Neural progenitor cell (in vitro differentiated cells): Measurements from ENCODE around the gene PAM16. TPM values are rescaled to one million over a fixed set of nuclear protein-coding genes. Genes with fewer than 3 reads are reported as not detected.

Experiments used
- DNase-seq: peaks from one replicate; pipeline ENCODE4 v3.0.0-alpha.2; 2016; ENCODE audit warnings: low spot score
- H2AFZ ChIP-seq: fragments of 200-600 bp; sonication (generic); replicated peaks from 2 replicates; pipeline ENCODE4 v1.6.1; 2016; ENCODE audit warnings: antibody characterized with exemption
- H3F3A ChIP-seq: fragments of 200-600 bp; sonication (generic); 2 replicates; pipeline ENCODE4 v1.6.1; 2016; ENCODE audit warnings: antibody characterized with exemption, low read depth
- H3K27ac ChIP-seq: fragments of 200-600 bp; sonication (generic); 2 replicates; pipeline ENCODE4 v1.5.1; 2016; ENCODE audit warnings: mild to moderate bottlenecking
- H3K27me3 ChIP-seq: fragments of 200-600 bp; sonication (generic); 2 replicates; pipeline ENCODE4 v1.6.1; 2016; ENCODE audit warnings: mild to moderate bottlenecking, moderate library complexity
- H3K36me3 ChIP-seq: fragments of 200-600 bp; sonication (generic); 2 replicates; pipeline ENCODE4 v1.5.1; 2016
- H3K4me1 ChIP-seq: fragments of 200-600 bp; sonication (generic); 2 replicates; pipeline ENCODE4 v1.6.1; 2016; ENCODE audit warnings: mixed run types
- H3K4me2 ChIP-seq: fragments of 200-600 bp; sonication (generic); 2 replicates; pipeline ENCODE4 v1.6.1; 2016
- H3K4me3 ChIP-seq: fragments of 200-600 bp; sonication (generic); 2 replicates; pipeline ENCODE4 v1.5.1; 2016
- H3K79me2 ChIP-seq: fragments of 200-600 bp; sonication (generic); 2 replicates; pipeline ENCODE4 v1.6.1; 2016; ENCODE audit warnings: low read depth
- H3K9ac ChIP-seq: fragments of 200-600 bp; sonication (generic); 2 replicates; pipeline ENCODE4 v1.6.1; 2016
- H3K9me3 ChIP-seq: fragments of 200-600 bp; sonication (generic); 2 replicates; pipeline ENCODE4 v1.5.1; 2016; ENCODE audit warnings: low read depth
- H4K20me1 ChIP-seq: fragments of 200-600 bp; sonication (generic); 2 replicates; pipeline ENCODE4 v1.6.1; 2016; ENCODE audit warnings: low read depth
- H3K27ac Mint-ChIP-seq: 3 replicates; pipeline ENCODE4 v1.8.0; 2021; ENCODE audit warnings: mixed read lengths
- H3K27me3 Mint-ChIP-seq: 2 replicates; pipeline ENCODE4 v1.8.0; 2022; ENCODE audit warnings: low read depth, mild to moderate bottlenecking, inconsistent platforms, moderate library complexity, mixed read lengths; ENCODE audit not compliant: insufficient read depth
- H3K36me3 Mint-ChIP-seq: 3 replicates; pipeline ENCODE4 v1.8.0; 2021; ENCODE audit warnings: mixed read lengths
- H3K4me1 Mint-ChIP-seq: 3 replicates; pipeline ENCODE4 v1.8.0; 2021; ENCODE audit warnings: mixed read lengths
- H3K4me3 Mint-ChIP-seq: 3 replicates; pipeline ENCODE4 v1.8.0; 2021; ENCODE audit warnings: mild to moderate bottlenecking, moderate library complexity, mixed read lengths
- H3K9me3 Mint-ChIP-seq: 3 replicates; pipeline ENCODE4 v1.8.0; 2020; ENCODE audit warnings: mixed read lengths
- EZH2 ChIP-seq: fragments of 200-600 bp; sonication (generic); IDR thresholded peaks from 2 replicates; pipeline ENCODE4 v1.6.1; 2017; ENCODE audit warnings: antibody characterized with exemption, mild to moderate bottlenecking, moderate library complexity
- EZH2phosphoT487 ChIP-seq: fragments of 200-600 bp; sonication (generic); IDR thresholded peaks from 2 replicates; pipeline ENCODE4 v1.6.1; 2017; ENCODE audit warnings: antibody characterized with exemption
- total RNA-seq: library from RNA; depleted of rRNA; stranded (reverse); fragments of >200 nt; gene quantifications from 2 replicates; pipeline ENCODE4 v1.2.3, GENCODE V29; 2015; ENCODE audit warnings: low replicate concordance
- TF ChIP-seq, protein P1 (sequence below): fragments of 200-600 bp; sonication (generic); IDR thresholded peaks from 2 replicates; pipeline ENCODE4 v1.5.1; 2017; ENCODE audit warnings: antibody characterized with exemption, mild to moderate bottlenecking

The PAM16 gene
- total RNA-seq, 1 donor from 2014 or later: 17.0 TPM

DNA sequence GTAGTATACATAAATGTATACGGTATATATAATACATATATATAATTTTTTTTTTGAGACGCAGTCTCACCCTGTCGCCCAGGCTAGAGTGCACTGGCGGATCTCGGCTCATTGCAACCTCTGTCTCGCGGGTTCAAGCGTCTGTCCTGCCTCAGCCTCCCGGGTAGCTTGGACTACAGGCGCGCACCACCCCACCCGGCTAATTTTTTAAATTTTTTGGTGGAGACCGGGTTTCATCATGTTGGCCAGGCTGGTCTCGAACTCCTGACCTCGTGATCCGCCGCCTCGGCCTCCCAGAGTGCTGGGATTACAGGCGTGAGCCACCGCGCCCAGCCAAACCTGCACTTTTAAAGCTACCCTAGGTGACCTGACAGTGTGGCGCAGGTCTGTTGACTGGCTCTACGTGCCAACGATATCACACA lies 745 bp downstream of the PAM16 start:
- peak overlapping the region; percentile 83 for H2AFZ ChIP-seq
- TF ChIP-seq EZH2 (no peak), EZH2phosphoT487 (no peak)
- TF ChIP-seq, protein P1, sequence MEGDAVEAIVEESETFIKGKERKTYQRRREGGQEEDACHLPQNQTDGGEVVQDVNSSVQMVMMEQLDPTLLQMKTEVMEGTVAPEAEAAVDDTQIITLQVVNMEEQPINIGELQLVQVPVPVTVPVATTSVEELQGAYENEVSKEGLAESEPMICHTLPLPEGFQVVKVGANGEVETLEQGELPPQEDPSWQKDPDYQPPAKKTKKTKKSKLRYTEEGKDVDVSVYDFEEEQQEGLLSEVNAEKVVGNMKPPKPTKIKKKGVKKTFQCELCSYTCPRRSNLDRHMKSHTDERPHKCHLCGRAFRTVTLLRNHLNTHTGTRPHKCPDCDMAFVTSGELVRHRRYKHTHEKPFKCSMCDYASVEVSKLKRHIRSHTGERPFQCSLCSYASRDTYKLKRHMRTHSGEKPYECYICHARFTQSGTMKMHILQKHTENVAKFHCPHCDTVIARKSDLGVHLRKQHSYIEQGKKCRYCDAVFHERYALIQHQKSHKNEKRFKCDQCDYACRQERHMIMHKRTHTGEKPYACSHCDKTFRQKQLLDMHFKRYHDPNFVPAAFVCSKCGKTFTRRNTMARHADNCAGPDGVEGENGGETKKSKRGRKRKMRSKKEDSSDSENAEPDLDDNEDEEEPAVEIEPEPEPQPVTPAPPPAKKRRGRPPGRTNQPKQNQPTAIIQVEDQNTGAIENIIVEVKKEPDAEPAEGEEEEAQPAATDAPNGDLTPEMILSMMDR: no peak

DNA sequence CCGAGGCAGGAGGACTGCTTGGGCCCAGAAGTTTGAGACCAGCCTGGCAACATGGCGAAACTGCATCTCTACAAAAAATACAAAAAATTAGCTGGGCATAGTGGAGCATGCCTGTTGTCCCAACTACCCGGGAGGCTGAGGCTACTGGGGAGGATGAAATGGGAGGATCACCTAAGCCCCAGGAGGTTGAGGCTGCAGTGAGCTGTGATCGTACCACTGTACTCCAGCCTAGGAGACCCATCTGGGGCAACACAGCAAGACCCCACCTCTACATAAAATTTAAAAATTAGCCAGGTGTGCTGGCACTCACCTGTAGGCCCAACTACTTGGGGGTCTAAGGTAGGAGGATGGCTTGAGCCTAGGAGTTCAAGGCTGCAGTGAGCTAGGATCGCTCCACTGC lies 1.8 kb downstream of the PAM16 start:
- Histone ChIP-seq H4K20me1 (peaks cover 24% of the 10 kb centered on the region), H3K27me3 (peaks cover 6% of the 10 kb centered on the region), H3K4me1 (peaks cover 4% of the 10 kb centered on the region), H3K27ac (no peak overlapping the region), H2AFZ (no peak overlapping the region), H3F3A (peaks cover 17% of the 10 kb centered on the region), H3K4me3 (no peak overlapping the region), H3K9ac (no peak overlapping the region), H3K4me2 (no peak overlapping the region), H3K79me2 (peaks cover 56% of the 10 kb centered on the region), H3K9me3 (no peaks in the 10 kb centered on the region), H3K36me3 (no peaks in the 10 kb centered on the region)
- no peak for DNase-seq
- Mint-ChIP-seq H3K9me3 (no peaks in the 10 kb centered on the region), H3K36me3 (peaks cover 7% of the 10 kb centered on the region), H3K27ac (no peak overlapping the region), H3K4me3 (no peak overlapping the region), H3K27me3 (peaks cover 13% of the 10 kb centered on the region), H3K4me1 (peaks cover 10% of the 10 kb centered on the region)
- TF ChIP-seq, protein P1: no peak
- TF ChIP-seq EZH2phosphoT487 (no peak), EZH2 (no peak)

More for the DNA sequence above, 745 bp downstream of the PAM16 start:
- no peak overlapping the region for H3K27ac ChIP-seq
- peaks cover 4% of the 10 kb centered on the region for H3K4me1 ChIP-seq
- peaks cover 53% of the 10 kb centered on the region for H3K79me2 ChIP-seq
- peaks cover 3% of the 10 kb centered on the region for H3K36me3 Mint-ChIP-seq
- H3K36me3 ChIP-seq: no peaks in the 10 kb centered on the region
- DNase-seq: no peak
- peak overlapping the region; percentile 94 for H3K4me3 Mint-ChIP-seq
- H3K27me3 Mint-ChIP-seq: peaks cover 11% of the 10 kb centered on the region
- no peak overlapping the region for H3K27ac Mint-ChIP-seq
- no peaks in the 10 kb centered on the region for H3K9me3 ChIP-seq
- H4K20me1 ChIP-seq: peaks cover 24% of the 10 kb centered on the region
- peak overlapping the region; percentile 85 for H3K9ac ChIP-seq
- H3K4me1 Mint-ChIP-seq: peaks cover 10% of the 10 kb centered on the region
- H3K4me2 ChIP-seq: peak overlapping the region; percentile 93
- H3K9me3 Mint-ChIP-seq: no peaks in the 10 kb centered on the region
- H3K4me3 ChIP-seq: peak overlapping the region; percentile 96
- peaks cover 6% of the 10 kb centered on the region for H3K27me3 ChIP-seq
- H3F3A ChIP-seq: peaks cover 11% of the 10 kb centered on the region

DNA sequence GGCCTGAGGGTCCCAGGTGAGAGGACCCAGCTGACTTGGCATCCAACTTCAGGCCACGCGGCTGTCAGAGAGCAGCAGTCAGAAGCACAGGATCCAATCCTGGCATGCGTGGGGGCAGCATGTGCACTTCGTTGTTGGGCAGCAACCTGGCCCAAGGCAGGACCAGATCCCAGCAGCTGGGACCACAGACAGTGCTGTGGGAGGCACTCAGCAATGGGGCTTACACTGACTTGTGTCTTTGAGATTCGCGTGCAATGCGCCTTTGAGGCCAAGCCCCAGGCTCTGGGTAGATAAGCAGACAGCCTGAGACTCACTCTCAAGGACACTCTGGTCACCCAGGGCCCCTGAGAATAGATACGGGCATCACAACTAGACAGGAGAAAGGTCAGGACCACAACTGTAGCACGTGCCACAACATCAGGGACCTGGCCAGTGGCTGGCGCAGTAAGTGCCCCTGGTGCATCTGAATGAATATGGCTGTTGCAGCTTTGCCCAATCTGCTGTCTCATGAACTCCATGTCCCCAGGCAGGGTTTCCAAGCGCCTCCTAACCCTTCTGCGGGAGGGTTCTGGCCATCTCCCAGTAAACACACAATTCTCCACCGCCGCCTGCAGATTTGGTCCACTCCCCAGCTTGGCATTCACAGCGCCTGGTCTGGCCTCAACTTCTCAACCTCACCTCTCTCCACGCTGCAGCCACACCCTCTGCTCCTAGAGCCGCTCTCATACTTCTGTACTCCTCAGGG lies 3.2 kb downstream of the PAM16 start:
- TF ChIP-seq, protein P1: no peak
- TF ChIP-seq EZH2 (no peak), EZH2phosphoT487 (no peak)
- Histone ChIP-seq H3K4me3 (no peak overlapping the region), H4K20me1 (peaks cover 24% of the 10 kb centered on the region), H3K27me3 (peaks cover 6% of the 10 kb centered on the region), H3K9ac (no peak overlapping the region), H3K79me2 (peaks cover 67% of the 10 kb centered on the region), H3F3A (peaks cover 17% of the 10 kb centered on the region), H3K4me2 (no peak overlapping the region), H3K4me1 (peaks cover 4% of the 10 kb centered on the region), H3K36me3 (no peaks in the 10 kb centered on the region), H2AFZ (no peak overlapping the region), H3K9me3 (no peaks in the 10 kb centered on the region), H3K27ac (no peak overlapping the region)
- peaks cover 4% of the 10 kb centered on the region for H3K9me3 Mint-ChIP-seq
- no peak overlapping the region for H3K27ac Mint-ChIP-seq
- peaks cover 10% of the 10 kb centered on the region for H3K4me1 Mint-ChIP-seq
- DNase-seq: no peak
- H3K27me3 Mint-ChIP-seq: peaks cover 11% of the 10 kb centered on the region
- no peak overlapping the region for H3K4me3 Mint-ChIP-seq
- peaks cover 13% of the 10 kb centered on the region for H3K36me3 Mint-ChIP-seq
